Mesodermal cell (in vitro differentiated cells): ENCODE data around the gene ARMC8.

ENCODE experiments used
- H3K27ac ChIP-seq: 2 replicates; pipeline ENCODE4 v1.7.0; 2013; ENCODE audit warnings: mild to moderate bottlenecking, low read depth, low read length, moderate library complexity; ENCODE audit not compliant: severe bottlenecking
- H3K36me3 ChIP-seq: 2 replicates; pipeline ENCODE4 v1.7.1; 2013; ENCODE audit warnings: mild to moderate bottlenecking, low read length, moderate library complexity; ENCODE audit not compliant: control insufficient read depth, insufficient read depth
- H3K4me1 ChIP-seq: one replicate; pipeline ENCODE4 v1.7.1; 2013; ENCODE audit warnings: mild to moderate bottlenecking, low read length; ENCODE audit not compliant: insufficient read depth, control insufficient read depth, poor library complexity, severe bottlenecking
- H3K4me3 ChIP-seq: 2 replicates; pipeline ENCODE4 v1.7.0; 2013; ENCODE audit warnings: low read length, control low read depth, mild to moderate bottlenecking; ENCODE audit not compliant: insufficient read depth, poor library complexity, severe bottlenecking; ENCODE audit errors: extremely low read depth
- H3K9me3 ChIP-seq: 2 replicates; pipeline ENCODE4 v1.7.1; 2013; ENCODE audit warnings: mild to moderate bottlenecking, low read length, moderate library complexity; ENCODE audit not compliant: control insufficient read depth
- WGBS, 2 experiments: methylation state at CpG; one replicate each; pipeline ENCODE4 v1.1.5; 2013; ENCODE audit warnings: missing lambda C conversion rate in 2 of 2; ENCODE audit not compliant: insufficient coverage in 2 of 2; 5-methylcytosine and 5-hydroxymethylcytosine counted together

ARMC8 gene

DNA sequence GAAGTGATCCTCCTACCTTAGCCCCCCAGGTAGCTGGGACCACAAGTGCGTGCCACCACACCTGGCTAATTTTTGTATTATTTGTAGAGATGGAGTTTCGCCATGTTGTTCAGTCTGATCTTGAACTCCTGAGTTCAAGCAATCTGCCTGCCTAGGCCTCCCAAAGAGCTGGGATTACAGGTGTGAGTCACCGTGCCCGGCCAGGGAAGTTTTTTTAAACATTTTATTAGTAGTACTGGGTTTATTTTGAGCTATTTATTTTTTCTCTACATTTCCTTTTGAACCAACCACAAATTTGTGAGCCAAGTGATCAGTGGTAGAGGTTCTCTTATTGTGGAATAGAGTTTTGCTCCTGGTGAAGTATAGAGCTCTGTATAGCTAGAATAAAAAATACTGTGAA is 33.7 kb downstream of the ARMC8 start:
- Histone ChIP-seq H3K9me3 (no peaks in the 10 kb centered on the region), H3K4me3 (no peak overlapping the region), H3K36me3 (peaks cover 45% of the 10 kb centered on the region), H3K27ac (no peak overlapping the region), H3K4me1 (peaks cover 5% of the 10 kb centered on the region)
- WGBS, 2 experiments, result 100% methylated on average over 1 of the region's 4 CpGs

DNA sequence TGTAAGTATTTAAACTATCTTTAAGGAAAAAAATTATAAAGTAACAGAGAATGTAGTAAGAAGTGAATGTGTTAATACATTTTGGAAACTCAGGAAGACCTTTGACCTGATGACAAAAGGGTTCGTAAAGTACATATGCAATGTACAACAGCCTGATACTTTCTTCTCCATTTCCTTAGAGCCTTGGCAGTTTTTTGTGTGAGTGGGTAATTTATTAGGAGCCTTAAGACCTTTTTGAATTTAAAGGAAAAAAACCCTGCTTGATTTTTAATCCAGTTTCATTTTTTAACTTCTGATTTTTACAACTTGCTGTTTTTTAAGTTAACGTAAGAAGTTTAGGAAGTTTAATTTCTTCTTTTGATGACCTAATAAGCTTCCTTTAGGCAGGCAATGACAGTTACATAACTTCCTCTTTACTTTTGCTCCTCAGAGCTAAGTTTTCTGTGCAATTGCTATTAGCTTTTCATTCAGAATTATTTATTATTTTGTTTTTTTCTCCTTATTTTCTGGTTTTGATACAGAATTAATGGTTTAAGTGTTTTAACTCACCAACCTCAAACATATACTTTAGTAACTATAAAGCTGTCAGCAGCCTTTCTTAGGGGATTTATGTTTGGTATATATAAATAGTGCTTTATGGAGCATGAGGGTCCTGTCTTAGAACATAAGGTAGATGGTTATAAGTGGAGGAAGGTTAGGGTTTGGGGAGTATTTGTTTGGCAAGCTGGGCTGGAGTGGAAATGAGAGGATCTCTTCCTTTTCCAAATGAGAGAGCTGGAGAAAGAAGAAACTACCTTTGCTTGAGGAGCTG is 35.2 kb downstream of the ARMC8 start:
- H3K4me3 ChIP-seq, result no peak overlapping the region
- no peaks in the 10 kb centered on the region for H3K9me3 ChIP-seq
- WGBS, 2 experiments, result no CpG with 5 or more reads among the region's 2 CpGs
- no peak overlapping the region for H3K27ac ChIP-seq
- H3K4me1 ChIP-seq, result peaks cover 15% of the 10 kb centered on the region
- H3K36me3 ChIP-seq, result peaks cover 50% of the 10 kb centered on the region

DNA sequence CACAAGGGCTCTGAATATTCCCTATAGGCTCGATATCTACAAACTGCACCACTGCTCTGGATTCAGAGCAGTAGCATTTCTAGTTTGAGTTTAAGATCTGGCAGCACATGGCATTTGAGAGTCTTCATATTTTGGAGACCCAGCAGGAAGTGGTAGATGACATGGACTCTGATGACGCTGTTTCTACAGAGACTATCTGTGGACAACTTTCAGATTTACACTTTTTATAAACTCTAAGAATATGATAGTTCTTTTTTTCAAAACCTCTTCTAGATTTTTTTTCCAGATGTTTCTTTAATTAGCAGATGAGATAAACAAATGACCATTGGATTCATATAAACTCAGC is 35.8 kb downstream of the ARMC8 start:
- H3K36me3 ChIP-seq, result peaks cover 52% of the 10 kb centered on the region
- H3K4me3 ChIP-seq, result no peak overlapping the region
- no peak overlapping the region for H3K27ac ChIP-seq
- H3K4me1 ChIP-seq, result peaks cover 18% of the 10 kb centered on the region
- WGBS, 2 experiments, result no CpG with 5 or more reads among the region's 2 CpGs
- no peaks in the 10 kb centered on the region for H3K9me3 ChIP-seq

DNA sequence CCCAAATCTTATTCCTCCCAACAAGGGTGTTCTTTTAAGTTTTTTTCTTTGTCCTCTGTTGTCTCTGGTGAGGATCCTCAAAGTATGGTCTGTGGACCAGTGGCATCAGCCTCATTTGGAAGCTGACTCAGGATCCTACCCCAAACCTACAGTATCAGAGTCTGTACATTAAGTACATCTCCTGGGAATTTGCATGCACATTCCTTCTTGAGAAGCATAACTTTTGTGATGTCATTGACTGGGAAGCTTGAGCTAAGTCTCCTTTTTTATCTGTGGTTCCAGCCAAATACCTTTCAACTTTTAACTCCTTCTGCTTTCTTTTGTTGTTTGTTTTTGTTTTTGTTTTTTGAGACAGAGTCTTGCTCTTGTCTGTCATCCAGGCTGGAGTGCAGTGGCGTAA is 40.5 kb downstream of the ARMC8 start:
- no peaks in the 10 kb centered on the region for H3K9me3 ChIP-seq
- H3K36me3 ChIP-seq, result peaks cover 74% of the 10 kb centered on the region
- peak overlapping the region; percentile 30 for H3K27ac ChIP-seq
- peaks cover 19% of the 10 kb centered on the region for H3K4me1 ChIP-seq
- 91 to 100% methylated on average over 1 of the region's 1 CpG for WGBS, 2 experiments
- H3K4me3 ChIP-seq, result no peak overlapping the region

DNA sequence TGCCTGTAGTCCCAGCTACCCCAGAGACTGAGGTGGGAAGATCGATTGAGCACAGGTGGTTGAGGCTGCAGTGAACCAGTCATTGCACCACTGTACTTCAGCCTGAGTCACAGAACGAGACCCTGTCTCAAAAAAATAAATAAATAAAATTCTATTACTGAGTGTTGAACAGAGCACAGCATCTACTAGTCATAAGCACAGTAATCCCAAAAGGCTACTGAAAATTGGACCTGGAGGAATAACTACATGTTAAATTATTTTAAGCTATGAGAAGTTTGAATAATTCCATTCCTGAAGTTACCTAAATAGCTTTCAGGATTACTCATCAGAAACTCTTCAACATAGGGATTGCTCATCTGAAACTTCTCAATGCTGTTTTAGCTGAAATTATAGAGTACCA is 43.4 kb downstream of the ARMC8 start:
- H3K36me3 ChIP-seq, result peaks cover 68% of the 10 kb centered on the region
- 100% methylated on average over 1 of the region's 2 CpGs; no CpG with 5 or more reads in 1 of the 2 experiments for WGBS, 2 experiments

DNA sequence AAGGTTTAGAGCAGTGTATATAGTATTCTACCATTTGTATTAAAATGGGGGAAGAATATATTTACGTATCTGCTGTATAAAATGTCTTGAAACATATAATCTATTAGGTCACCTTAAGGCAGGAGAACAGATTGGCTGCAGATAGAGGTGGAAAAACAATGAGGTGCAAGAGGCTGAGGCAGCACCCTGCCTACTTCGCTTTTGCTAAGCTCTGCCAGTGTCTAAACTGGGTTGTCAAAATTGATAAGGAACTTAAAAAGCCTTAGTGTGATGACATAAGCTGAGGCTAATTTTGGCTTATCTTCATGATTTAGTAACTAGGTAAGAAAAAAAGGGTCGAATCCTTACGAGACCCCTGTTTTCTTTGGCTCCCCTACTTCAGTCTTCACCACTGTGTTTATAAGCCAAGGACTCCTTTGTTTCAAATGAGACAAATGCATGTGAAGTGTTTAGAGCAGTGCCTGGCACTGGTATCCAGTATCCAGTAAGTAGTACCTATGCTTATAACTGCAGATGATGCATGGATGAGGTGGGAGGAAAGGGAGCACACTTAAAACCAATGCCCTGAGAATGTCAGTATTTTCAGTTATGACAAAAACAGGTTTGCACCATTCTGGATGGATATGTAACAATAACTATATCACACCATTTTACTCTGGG is 45.7 kb downstream of the ARMC8 start:
- H3K9me3 ChIP-seq, result no peaks in the 10 kb centered on the region
- peaks cover 65% of the 10 kb centered on the region for H3K36me3 ChIP-seq
- WGBS, 2 experiments, result 80 to 100% methylated on average over 1 of the region's 4 CpGs
- H3K4me3 ChIP-seq, result no peak overlapping the region
- H3K27ac ChIP-seq, result no peak overlapping the region
- H3K4me1 ChIP-seq, result peaks cover 6% of the 10 kb centered on the region

More for the DNA sequence above, 43.4 kb downstream of the ARMC8 start:
- H3K9me3 ChIP-seq, result no peaks in the 10 kb centered on the region
- H3K4me3 ChIP-seq, result no peak overlapping the region
- H3K27ac ChIP-seq, result no peak overlapping the region
- peaks cover 19% of the 10 kb centered on the region for H3K4me1 ChIP-seq

DNA sequence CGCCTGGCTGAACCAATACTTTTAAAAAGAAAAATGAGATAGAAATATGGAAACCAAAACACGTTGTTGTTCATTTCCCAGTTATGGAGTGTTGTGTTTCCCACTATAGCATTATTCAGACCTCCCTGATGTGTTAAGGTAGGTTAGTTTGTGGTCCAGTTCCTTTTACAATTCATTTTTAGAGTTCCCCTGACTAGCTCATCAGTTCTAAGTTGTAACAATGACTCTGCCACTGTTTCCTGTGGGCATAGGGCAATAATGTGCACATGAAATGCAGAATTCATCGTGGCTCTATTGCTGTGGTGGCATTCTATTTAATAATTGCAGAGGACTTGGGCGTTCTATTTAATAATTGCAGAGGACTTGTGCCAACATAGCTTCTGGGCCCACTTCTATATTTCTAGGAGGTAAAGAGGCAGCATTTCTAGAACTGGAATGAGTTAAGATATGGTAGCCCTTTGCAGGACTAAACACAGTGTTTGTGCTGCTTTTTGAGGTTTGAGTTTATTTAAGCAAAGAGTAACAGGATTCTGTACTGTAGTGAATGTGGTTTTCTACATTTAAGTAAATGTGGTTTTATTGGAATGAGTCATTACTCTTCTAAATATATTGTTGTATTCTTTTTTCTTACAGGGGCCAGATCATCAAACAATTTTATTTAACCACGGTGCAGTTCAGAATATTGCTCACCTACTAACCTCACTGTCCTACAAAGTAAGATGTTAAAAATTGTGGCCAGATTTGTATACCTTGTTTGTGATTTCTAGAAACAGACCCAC is 47.5 kb downstream of the ARMC8 start:
- no peak overlapping the region for H3K27ac ChIP-seq
- no peak overlapping the region for H3K4me3 ChIP-seq
- 88 to 93% methylated on average over 3 to 4 of the region's 5 CpGs for WGBS, 2 experiments
- no peaks in the 10 kb centered on the region for H3K4me1 ChIP-seq
- no peaks in the 10 kb centered on the region for H3K9me3 ChIP-seq
- H3K36me3 ChIP-seq, result peaks cover 59% of the 10 kb centered on the region

DNA sequence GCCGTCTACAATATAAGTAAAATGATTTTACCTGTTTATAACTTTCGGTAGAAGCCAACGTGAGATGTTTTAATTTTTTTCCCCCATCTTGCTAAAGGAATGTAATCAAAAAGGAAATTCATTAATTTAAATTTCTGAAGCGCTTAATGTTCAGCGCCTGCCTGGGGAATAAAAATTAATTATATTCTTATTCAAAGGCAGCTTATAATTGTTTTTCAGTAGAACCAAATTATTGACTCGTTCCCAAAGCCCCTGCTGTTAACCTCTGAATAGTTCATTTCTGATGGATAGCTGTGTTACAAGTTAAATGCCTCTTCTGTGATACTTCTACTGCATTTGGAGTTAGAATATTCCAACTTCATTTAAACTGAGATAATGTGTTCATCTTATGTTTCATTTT is 51.6 kb downstream of the ARMC8 start:
- H3K36me3 ChIP-seq, result peaks cover 44% of the 10 kb centered on the region
- H3K27ac ChIP-seq, result no peak overlapping the region
- H3K4me3 ChIP-seq, result no peak overlapping the region
- H3K9me3 ChIP-seq, result no peaks in the 10 kb centered on the region
- no CpG with 5 or more reads among the region's 6 CpGs for WGBS, 2 experiments
- H3K4me1 ChIP-seq, result no peaks in the 10 kb centered on the region

DNA sequence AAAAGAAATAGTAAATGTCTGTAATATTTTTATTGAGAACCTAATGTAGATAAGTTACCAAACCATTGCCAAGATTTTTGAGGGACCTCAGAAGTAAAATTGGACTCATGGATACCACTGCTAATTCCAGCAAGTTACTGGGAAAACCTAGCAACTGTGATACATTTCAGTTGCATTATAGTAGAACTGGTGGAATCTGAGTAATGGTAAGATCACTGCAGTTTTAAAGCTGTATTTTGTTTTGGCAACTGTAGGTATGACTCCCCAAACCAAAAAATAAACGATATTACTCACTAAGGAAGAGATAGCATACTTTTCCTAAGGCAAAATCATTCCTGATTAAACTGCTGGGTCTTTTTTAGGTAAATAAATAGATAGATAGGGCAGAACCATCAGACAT is 54.0 kb downstream of the ARMC8 start:
- no peak overlapping the region for H3K27ac ChIP-seq
- peaks cover 39% of the 10 kb centered on the region for H3K36me3 ChIP-seq
- H3K4me3 ChIP-seq, result no peak overlapping the region
- H3K9me3 ChIP-seq, result no peaks in the 10 kb centered on the region
- no peaks in the 10 kb centered on the region for H3K4me1 ChIP-seq
- no CpG with 5 or more reads among the region's 1 CpG for WGBS, 2 experiments

DNA sequence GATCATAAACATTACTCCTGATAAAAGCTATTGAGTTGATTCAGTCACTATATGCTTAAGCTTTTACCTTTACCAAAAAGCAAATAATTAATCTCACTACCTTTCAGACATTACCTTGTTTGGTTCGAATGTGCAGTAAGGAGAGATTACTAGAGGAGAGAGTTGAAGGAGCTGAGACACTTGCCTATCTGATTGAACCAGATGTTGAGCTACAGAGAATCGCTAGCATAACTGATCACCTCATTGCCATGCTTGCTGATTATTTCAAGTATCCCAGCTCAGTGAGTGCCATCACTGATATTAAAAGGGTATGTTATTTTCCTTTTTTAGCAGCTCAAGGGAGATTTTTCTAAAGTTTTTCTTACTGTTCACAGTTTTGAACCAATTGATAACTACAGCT is 54.6 kb downstream of the ARMC8 start:
- H3K36me3 ChIP-seq, result peaks cover 43% of the 10 kb centered on the region
- WGBS, 2 experiments, result 86 to 100% methylated on average over 1 of the region's 2 CpGs
- no peak overlapping the region for H3K4me3 ChIP-seq
- no peaks in the 10 kb centered on the region for H3K9me3 ChIP-seq
- H3K27ac ChIP-seq, result no peak overlapping the region
- H3K4me1 ChIP-seq, result no peaks in the 10 kb centered on the region
